SK-N-SH treated with all-trans-retinoic acid at 6 μM for 48 hours (cell line): ENCODE results near the gene CDX1.

ENCODE experiments used
- BACH2 ChIP-seq: fragments of 250-450 bp; sonication (Bioruptor Pico); IDR thresholded peaks from 2 replicates; pipeline ENCODE4 v1.9.0; 2021; ENCODE audit warnings: mild to moderate bottlenecking, borderline replicate concordance
- CREB5 ChIP-seq: fragments of 250-450 bp; sonication (Bioruptor Pico); IDR thresholded peaks from 2 replicates; pipeline ENCODE4 v1.5.1; 2020; ENCODE audit warnings: low read depth, mild to moderate bottlenecking, moderate library complexity
- CSDC2 ChIP-seq: fragments of 250-450 bp; sonication (Bioruptor Pico); IDR thresholded peaks from 2 replicates; pipeline ENCODE4 v1.5.0; 2020; ENCODE audit warnings: mild to moderate bottlenecking, moderate library complexity
- ESRRG ChIP-seq: fragments of 250-450 bp; sonication (Bioruptor Pico); IDR thresholded peaks from 2 replicates; pipeline ENCODE4 v1.6.1; 2021; ENCODE audit warnings: mild to moderate bottlenecking
- GLIS3 ChIP-seq: fragments of 250-450 bp; sonication (Bioruptor Pico); IDR thresholded peaks from 2 replicates; pipeline ENCODE4 v1.5.0; 2020; ENCODE audit warnings: mild to moderate bottlenecking, moderate library complexity
- PATZ1 ChIP-seq: fragments of 250-450 bp; sonication (Bioruptor Pico); IDR thresholded peaks from 2 replicates; pipeline ENCODE4 v1.8.0; 2020; ENCODE audit warnings: mild to moderate bottlenecking, moderate library complexity, borderline replicate concordance
- PPARA ChIP-seq: fragments of 250-450 bp; sonication (Bioruptor Pico); IDR thresholded peaks from 2 replicates; pipeline ENCODE4 v1.5.0; 2020; ENCODE audit warnings: mild to moderate bottlenecking, borderline replicate concordance
- RARB ChIP-seq: fragments of 250-450 bp; sonication (Bioruptor Pico); IDR thresholded peaks from 2 replicates; pipeline ENCODE4 v1.8.0; 2021; ENCODE audit warnings: mild to moderate bottlenecking, moderate library complexity
- TSHZ2 ChIP-seq: fragments of 250-450 bp; sonication (Bioruptor Pico); IDR thresholded peaks from 2 replicates; pipeline ENCODE4 v1.5.0; 2020; ENCODE audit warnings: mild to moderate bottlenecking, moderate library complexity
- ZC3H10 ChIP-seq: fragments of 250-450 bp; sonication (Bioruptor Pico); IDR thresholded peaks from 2 replicates; pipeline ENCODE4 v1.5.1; 2021; ENCODE audit warnings: mild to moderate bottlenecking, moderate library complexity
- ZFP30 ChIP-seq: fragments of 450-650 bp; formaldehyde crosslinking; IDR thresholded peaks from 2 replicates; pipeline ENCODE4 v1.5.0; 2022; ENCODE audit warnings: mild to moderate bottlenecking, moderate library complexity
- ZNF565 ChIP-seq: fragments of 450-650 bp; formaldehyde crosslinking; conservative IDR thresholded peaks from 2 replicates; pipeline ENCODE4 v1.5.0; 2020; ENCODE audit warnings: low read depth, mild to moderate bottlenecking, moderate library complexity
- ZNF70 ChIP-seq: fragments of 450-650 bp; formaldehyde crosslinking; IDR thresholded peaks from 2 replicates; pipeline ENCODE4 v1.5.0; 2020; ENCODE audit warnings: mild to moderate bottlenecking, moderate library complexity
- ZNF8 ChIP-seq: fragments of 450-650 bp; formaldehyde crosslinking; IDR thresholded peaks from 2 replicates; pipeline ENCODE4 v1.5.0; 2020; ENCODE audit warnings: mild to moderate bottlenecking, moderate library complexity

- TF ChIP-seq PATZ1 (CRISPR knock-in tag) (no peak), ESRRG (CRISPR knock-in tag) (no peak), CREB5 (no peak), ZFP30 (CRISPR knock-in tag) (no peak), ZNF8 (no peak), RARB (CRISPR knock-in tag) (no peak), BACH2 (CRISPR knock-in tag) (no peak), ZC3H10 (CRISPR knock-in tag) (no peak), CSDC2 (CRISPR knock-in tag) (no peak), ZNF70 (CRISPR knock-in tag) (no peak), ZNF565 (CRISPR knock-in tag) (no peak), PPARA (CRISPR knock-in tag) (no peak), GLIS3 (CRISPR knock-in tag) (no peak), TSHZ2 (no peak)
These were observed 13.9 kb downstream of the CDX1 start for GRCh38 chr5:150180241-150181026.
